ENCODE measurements around the gene CLEC5A. TPM values are rescaled to one million over a fixed set of nuclear protein-coding genes. Genes with fewer than 3 reads are reported as not detected.

CLEC5A gene
- total and polyA plus RNA-seq, 2 donors (not counting 1 experiment from before 2014, with no cell fraction given) = 0.03 to 0.47 TPM

DNA sequence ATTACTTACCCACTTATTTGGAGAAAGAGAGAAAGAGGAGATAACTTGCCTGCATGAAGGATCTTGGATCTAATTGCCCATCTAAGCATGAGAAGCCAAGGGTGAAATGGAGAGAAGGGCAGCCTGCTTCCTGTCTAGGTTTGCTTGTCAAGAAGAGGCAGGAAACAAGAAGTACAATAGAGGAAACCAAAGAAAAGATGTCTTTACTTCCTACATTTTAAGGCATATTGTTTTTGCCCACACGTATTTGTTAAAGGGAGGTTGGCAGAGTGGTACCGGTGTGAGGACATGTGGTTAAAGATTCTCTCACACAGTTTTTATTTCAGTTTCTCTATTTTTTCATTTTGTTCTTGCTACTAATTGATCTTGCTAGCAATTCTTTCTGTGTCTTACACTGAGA lies 32.8 kb upstream of the CLEC5A start:
- peaks cover 25% of the 10 kb centered on the region for H3K4me1 Mint-ChIP-seq
- ATAC-seq (ENCODE audit: low read depth) (no peak), DNase-seq (peak; percentile 11)
- WGBS (ENCODE audit: insufficient coverage) = no CpG with 5 or more reads among the region's 2 CpGs
- H2AFZ ChIP-seq (ENCODE audit: insufficient read depth, low read depth, low read length, poor library complexity, severe bottlenecking) = no peak overlapping the region
- no peaks in the 10 kb centered on the region for H3K36me3 ChIP-seq (replicated peaks in 1 of 2; ENCODE audit: control extremely low read depth in 1 of 2, control insufficient read depth in 1 of 2, extremely low read depth in 1 of 2, insufficient read depth in 2 of 2, low read length in 1 of 2)
- H3K27ac Mint-ChIP-seq = no peak overlapping the region
- H3K79me2 ChIP-seq (ENCODE audit: control insufficient read depth, insufficient read depth, low read length) = no peaks in the 10 kb centered on the region
- H3K4me3 ChIP-seq (ENCODE audit: control extremely low read depth in 1 of 5, extremely low read depth in 1 of 5, insufficient read depth in 1 of 5, low read depth in 2 of 5, low read length in 4 of 5) = peak overlapping the region in 1 of 5 experiments; percentile 11
- TF ChIP-seq EZH2 (IDR thresholded peaks at IDR 0.05; ENCODE audit: borderline replicate concordance, insufficient read depth, low read depth, low read length, poor library complexity, severe bottlenecking) = no peak
- TF ChIP-seq CTCF (IDR thresholded peaks at IDR 0.05) = no peak
- POLR2A ChIA-PET = no interaction called here
- intact Hi-C loops (cut with micrococcal nuclease) = loop anchor here (5.0 to 10.0 kb wide), 2 partner anchors 205 to 503 kb away; no protein-coding TSS in a partner anchor
- peaks cover 4% of the 10 kb centered on the region for H3K9me3 Mint-ChIP-seq (ENCODE audit: insufficient read depth)
- H3K4me1 ChIP-seq (ENCODE audit: control insufficient read depth in 2 of 2, insufficient read depth in 2 of 2, low read length in 2 of 2) = peaks cover 13 to 18% of the 10 kb centered on the region in 2 donors
- H3K27me3 Mint-ChIP-seq = no peaks in the 10 kb centered on the region
- peak overlapping the region; percentile 44 for H3K4me2 ChIP-seq (replicated peaks; ENCODE audit: low read depth, low read length, poor library complexity, severe bottlenecking)
- CTCF ChIA-PET = no interaction called here
- no peaks in the 10 kb centered on the region for H3K9me3 ChIP-seq (ENCODE audit: control extremely low read depth in 1 of 3, control insufficient read depth in 2 of 3, insufficient read depth in 1 of 3, low read length in 2 of 3)
- peak overlapping the region in 1 of 2 donors; percentile 17 for H3K27ac ChIP-seq (ENCODE audit: low read length in 2 of 2)
- no peaks in the 10 kb centered on the region for H4K20me1 ChIP-seq (ENCODE audit: control insufficient read depth, insufficient read depth, low read length, poor library complexity, severe bottlenecking)
- H3K9ac ChIP-seq (ENCODE audit: low read length) = no peak overlapping the region
- H3K27me3 ChIP-seq (replicated peaks in 1 of 4; ENCODE audit: control extremely low read depth in 1 of 4, control insufficient read depth in 3 of 4, insufficient read depth in 4 of 4, low read length in 3 of 4) = no peaks in the 10 kb centered on the region
- no peak overlapping the region for H3K4me3 Mint-ChIP-seq

GRCh38 chr7:141978351-141978750 lies 31.6 kb upstream of the CLEC5A start:
- H3K4me1 Mint-ChIP-seq = peaks cover 25% of the 10 kb centered on the region
- H3K4me3 Mint-ChIP-seq = no peak overlapping the region
- intact Hi-C loops (cut with micrococcal nuclease) = loop anchor here (5.0 to 10.0 kb wide), 2 partner anchors 206 to 504 kb away; no protein-coding TSS in a partner anchor
- H3K79me2 ChIP-seq (ENCODE audit: control insufficient read depth, insufficient read depth, low read length) = no peaks in the 10 kb centered on the region
- no peak overlapping the region for H2AFZ ChIP-seq (ENCODE audit: insufficient read depth, low read depth, low read length, poor library complexity, severe bottlenecking)
- no CpG with 5 or more reads among the region's 1 CpG for WGBS (ENCODE audit: insufficient coverage)
- ChIA-PET CTCF (no interaction called here), POLR2A (no interaction called here)
- no peak overlapping the region for H3K4me2 ChIP-seq (replicated peaks; ENCODE audit: low read depth, low read length, poor library complexity, severe bottlenecking)
- no peak overlapping the region for H3K27ac Mint-ChIP-seq
- no peaks in the 10 kb centered on the region for H3K27me3 Mint-ChIP-seq
- no peaks in the 10 kb centered on the region for H3K9me3 ChIP-seq (ENCODE audit: control extremely low read depth in 1 of 3, control insufficient read depth in 2 of 3, insufficient read depth in 1 of 3, low read length in 2 of 3)
- H4K20me1 ChIP-seq (ENCODE audit: control insufficient read depth, insufficient read depth, low read length, poor library complexity, severe bottlenecking) = no peaks in the 10 kb centered on the region
- ATAC-seq (ENCODE audit: low read depth) (no peak), DNase-seq (no peak)
- H3K4me3 ChIP-seq (ENCODE audit: control extremely low read depth in 1 of 5, extremely low read depth in 1 of 5, insufficient read depth in 1 of 5, low read depth in 2 of 5, low read length in 4 of 5) = no peak overlapping the region
- peaks cover 4% of the 10 kb centered on the region for H3K9me3 Mint-ChIP-seq (ENCODE audit: insufficient read depth)
- peaks cover 13 to 18% of the 10 kb centered on the region in 2 donors for H3K4me1 ChIP-seq (ENCODE audit: control insufficient read depth in 2 of 2, insufficient read depth in 2 of 2, low read length in 2 of 2)
- H3K27ac ChIP-seq (ENCODE audit: low read length in 2 of 2) = no peak overlapping the region
- no peaks in the 10 kb centered on the region for H3K27me3 ChIP-seq (replicated peaks in 1 of 4; ENCODE audit: control extremely low read depth in 1 of 4, control insufficient read depth in 3 of 4, insufficient read depth in 4 of 4, low read length in 3 of 4)
- H3K9ac ChIP-seq (ENCODE audit: low read length) = no peak overlapping the region
- H3K36me3 ChIP-seq (replicated peaks in 1 of 2; ENCODE audit: control extremely low read depth in 1 of 2, control insufficient read depth in 1 of 2, extremely low read depth in 1 of 2, insufficient read depth in 2 of 2, low read length in 1 of 2) = no peaks in the 10 kb centered on the region
- no peak for TF ChIP-seq CTCF (IDR thresholded peaks at IDR 0.05)
- no peak for TF ChIP-seq EZH2 (IDR thresholded peaks at IDR 0.05; ENCODE audit: borderline replicate concordance, insufficient read depth, low read depth, low read length, poor library complexity, severe bottlenecking)
